Neutrophil (primary cell): ENCODE measurements around the gene BNC1.

Source experiments
- H3K27ac ChIP-seq: fragments of 200-600 bp; sonication (generic); 2 replicates; pipeline ENCODE4 v1.5.1; 2016; ENCODE audit warnings: mild to moderate bottlenecking, moderate library complexity
- H3K27me3 ChIP-seq: fragments of 200-600 bp; sonication (generic); 2 replicates; pipeline ENCODE4 v1.6.0; 2016; ENCODE audit warnings: mild to moderate bottlenecking
- H3K36me3 ChIP-seq: fragments of 200-600 bp; sonication (generic); 2 replicates; pipeline ENCODE4 v1.5.1; 2017
- H3K4me1 ChIP-seq, 2 experiments: fragments of 200-600 bp in 1 of 2; sonication (generic) in 1 of 2; 1 replicate in 1 of 2; 2 replicates in 1 of 2; pipeline versions ENCODE4 v1.5.1 to v1.6.1; 2013 to 2016; ENCODE audit warnings: low read depth in 1 of 2, low read length in 1 of 2, mild to moderate bottlenecking in 1 of 2, moderate library complexity in 1 of 2; ENCODE audit not compliant: control insufficient read depth in 1 of 2, insufficient read depth in 1 of 2
- H3K4me3 ChIP-seq, 2 experiments: fragments of 200-600 bp in 1 of 2; sonication (generic) in 1 of 2; 1 replicate in 1 of 2; 2 replicates in 1 of 2; pipeline ENCODE4 v1.5.1; 2013 to 2016; ENCODE audit warnings: low read depth in 1 of 2, low read length in 1 of 2, mild to moderate bottlenecking in 1 of 2, moderate library complexity in 1 of 2
- H3K9me3 ChIP-seq: fragments of 200-600 bp; sonication (generic); 2 replicates; pipeline ENCODE4 v1.5.1; 2016
- CTCF ChIP-seq: fragments of 200-600 bp; sonication (generic); IDR thresholded peaks from 2 replicates; pipeline ENCODE4 v1.5.1; 2016; ENCODE audit warnings: antibody characterized with exemption

Gene BNC1

GRCh38 chr15:83304861-83305703 lies 20.6 kb upstream of the BNC1 start:
- no peak overlapping the region for H3K4me3 ChIP-seq
- peaks cover 39% of the 10 kb centered on the region for H3K27me3 ChIP-seq
- TF ChIP-seq CTCF, result no peak
- no peaks in the 10 kb centered on the region for H3K9me3 ChIP-seq
- H3K4me1 ChIP-seq, result no peaks in the 10 kb centered on the region
- H3K27ac ChIP-seq, result no peak overlapping the region
- H3K36me3 ChIP-seq, result no peaks in the 10 kb centered on the region

- Histone ChIP-seq H3K9me3 (no peaks in the 10 kb centered on the region), H3K36me3 (no peaks in the 10 kb centered on the region), H3K27me3 (peaks cover 55% of the 10 kb centered on the region), H3K27ac (no peak overlapping the region), H3K4me3 (no peak overlapping the region), H3K4me1 (no peaks in the 10 kb centered on the region)
- no peak for TF ChIP-seq CTCF
These were observed 19.1 kb upstream of the BNC1 start for GRCh38 chr15:83303535-83303934.

- no peaks in the 10 kb centered on the region for H3K4me1 ChIP-seq
- no peak for TF ChIP-seq CTCF
- H3K27me3 ChIP-seq, result peaks cover 60% of the 10 kb centered on the region
- H3K9me3 ChIP-seq, result no peaks in the 10 kb centered on the region
- H3K27ac ChIP-seq, result no peak overlapping the region
- H3K4me3 ChIP-seq, result no peak overlapping the region
- H3K36me3 ChIP-seq, result no peaks in the 10 kb centered on the region
These were observed 16.4 kb upstream of the BNC1 start for GRCh38 chr15:83300826-83301225.

GRCh38 chr15:83299462-83299861 lies 15.0 kb upstream of the BNC1 start:
- Histone ChIP-seq H3K9me3 (no peaks in the 10 kb centered on the region), H3K27me3 (peaks cover 53% of the 10 kb centered on the region), H3K4me3 (no peak overlapping the region), H3K36me3 (no peaks in the 10 kb centered on the region), H3K4me1 (no peaks in the 10 kb centered on the region), H3K27ac (no peak overlapping the region)
- no peak for TF ChIP-seq CTCF

GRCh38 chr15:83295417-83295816 lies 11.0 kb upstream of the BNC1 start:
- Histone ChIP-seq H3K27me3 (peaks cover 74% of the 10 kb centered on the region), H3K4me3 (no peak overlapping the region), H3K27ac (no peak overlapping the region), H3K4me1 (no peaks in the 10 kb centered on the region), H3K36me3 (no peaks in the 10 kb centered on the region), H3K9me3 (no peaks in the 10 kb centered on the region)
- TF ChIP-seq CTCF, result no peak
